H7 (cell line): Measurements from ENCODE around the gene KDSR. TPM values are rescaled to one million over a fixed set of nuclear protein-coding genes. Genes with fewer than 3 reads are reported as not detected.

ENCODE experiments used
- total RNA-seq: library from RNA; depleted of rRNA; stranded (reverse); fragments of >200 nt; shearing (Covaris generic); gene quantifications from 2 replicates; pipeline ENCODE4 v1.2.3, GENCODE V29; 2014; rRNA removed

KDSR gene
- total RNA-seq, 1 experiment from 2014 or later, result 23.9 TPM

Other genes starting within 250 kb of the KDSR start
- 0.81 and 1.8 TPM in 2 replicates for gene BCL2, start 47.4 kb downstream of the KDSR start, total RNA-seq
- 24.5 and 31.6 TPM in 2 replicates for gene VPS4B, start 55.3 kb upstream of the KDSR start, total RNA-seq
- 0.07 and 0.28 TPM in 2 replicates for gene SERPINB5, start 109.8 kb upstream of the KDSR start, total RNA-seq
- gene SERPINB12, start 175.2 kb upstream of the KDSR start, total RNA-seq, result not detected in 2 replicates
- not detected in 2 replicates for gene SERPINB13, start 220.1 kb upstream of the KDSR start, total RNA-seq